Activated CD8-positive, alpha-beta memory T cell treated with anti-CD3 and anti-CD28 coated beads for 36 hours (primary cell): Measurements from ENCODE around the gene HOXC9. TPM values are rescaled to one million over a fixed set of nuclear protein-coding genes. Genes with fewer than 3 reads are reported as not detected.

Experiments
- CTCF ChIA-PET: fragments of 350-600 bp; sonication (Branson Sonifier 250); formaldehyde crosslinking; loops from one replicate; lab custom pipeline; 2021; ENCODE audit warnings: antibody characterized with exemption; lab: Charles Lee
- POLR2A ChIA-PET: fragments of 350-600 bp; sonication (Branson Sonifier 250); formaldehyde crosslinking; loops from one replicate; lab custom pipeline; 2021; ENCODE audit warnings: antibody characterized with exemption; lab: Charles Lee
- total RNA-seq, 2 experiments: library from RNA; stranded (reverse); gene quantifications; one replicate each; pipeline ENCODE4 v1.2.3, GENCODE V29; 2021

The HOXC9 gene
- total RNA-seq, 2 experiments from 2014 or later, result not detected

- POLR2A ChIA-PET, result interaction anchor here (1.2 kb wide), 1 partner anchor 196 kb away, joined by 3 read pairs; no protein-coding TSS in a partner anchor
- CTCF ChIA-PET, result interaction anchor here (0.5 to 7.1 kb wide), 19 partner anchors 9 to 210 kb away, joined by 3 to 80 read pairs (median 4); partner anchors contain the start of genes HOXC10, HOXC5 and SMUG1
Measured at GRCh38 chr12:54005531-54005852, 5.5 kb downstream of the HOXC9 start.

GRCh38 chr12:54005853-54006558 is 6.0 kb downstream of the HOXC9 start:
- ChIA-PET POLR2A (interaction anchor here (1.2 kb wide), 1 partner anchor 195 kb away, joined by 3 read pairs; no protein-coding TSS in a partner anchor), CTCF (interaction anchor here (0.5 to 7.1 kb wide), 21 partner anchors 9 to 210 kb away, joined by 3 to 80 read pairs (median 4); partner anchors contain the start of genes HOXC10, HOXC5 and SMUG1)

GRCh38 chr12:54006559-54007220 is 6.7 kb downstream of the HOXC9 start:
- CTCF ChIA-PET, result interaction anchor here (0.8 to 7.1 kb wide), 12 partner anchors 10 to 209 kb away, joined by 3 to 80 read pairs (median 14); partner anchors contain the start of genes HOXC10, HOXC5 and SMUG1
- POLR2A ChIA-PET, result no interaction called here

- ChIA-PET POLR2A (no interaction called here), CTCF (interaction anchor here (1.2 to 7.1 kb wide), 9 partner anchors 7 to 200 kb away, joined by 4 to 80 read pairs (median 18); partner anchors contain the start of genes HOXC5, HOXC9 and SMUG1)
Measured at GRCh38 chr12:54007538-54008259, 7.7 kb downstream of the HOXC9 start.

GRCh38 chr12:54008260-54008552 is 8.2 kb downstream of the HOXC9 start:
- CTCF ChIA-PET, result interaction anchor here (1.2 to 7.1 kb wide), 7 partner anchors 8 to 199 kb away, joined by 4 to 80 read pairs (median 11); partner anchors contain the start of genes HOXC10, HOXC5, HOXC9 and SMUG1
- POLR2A ChIA-PET, result no interaction called here

GRCh38 chr12:54009171-54010052 is 9.5 kb downstream of the HOXC9 start:
- CTCF ChIA-PET, result interaction anchor here (0.6 to 7.1 kb wide), 12 partner anchors 9 to 1710 kb away, joined by 3 to 80 read pairs (median 6); partner anchors contain the start of genes CALCOCO1, HOXC10, HOXC5 and HOXC9
- POLR2A ChIA-PET, result no interaction called here

GRCh38 chr12:54010053-54010971 is 10.4 kb downstream of the HOXC9 start:
- POLR2A ChIA-PET, result no interaction called here
- CTCF ChIA-PET, result interaction anchor here (2.1 kb wide), 1 partner anchor 25 kb away, joined by 11 read pairs; the partner anchor contains the start of gene HOXC10

GRCh38 chr12:54010972-54011664 is 11.2 kb downstream of the HOXC9 start:
- ChIA-PET POLR2A (no interaction called here), CTCF (interaction anchor here (0.7 kb wide), 1 partner anchor 182 kb away, joined by 7 read pairs; no protein-coding TSS in a partner anchor)

- CTCF ChIA-PET, result interaction anchor here (0.7 kb wide), 1 partner anchor 181 kb away, joined by 7 read pairs; no protein-coding TSS in a partner anchor
- POLR2A ChIA-PET, result no interaction called here
Measured at GRCh38 chr12:54011665-54012532, 11.9 kb downstream of the HOXC9 start.

- ChIA-PET CTCF (interaction anchor here (1.4 to 1.6 kb wide), 2 partner anchors 14 to 179 kb away, joined by 3 to 6 read pairs; no protein-coding TSS in a partner anchor), POLR2A (no interaction called here)
Measured at GRCh38 chr12:54012631-54013409, 12.9 kb downstream of the HOXC9 start.

- POLR2A ChIA-PET, result no interaction called here
- CTCF ChIA-PET, result no interaction called here
Measured at GRCh38 chr12:54014377-54015017, 14.5 kb downstream of the HOXC9 start.

- ChIA-PET POLR2A (interaction anchor here (0.6 kb wide), 1 partner anchor 176 kb away, joined by 3 read pairs; no protein-coding TSS in a partner anchor), CTCF (interaction anchor here (0.8 to 3.1 kb wide), 6 partner anchors 9 to 192 kb away, joined by 3 to 21 read pairs (median 6); partner anchors contain the start of genes HOXC9 and SMUG1)
Measured at GRCh38 chr12:54015018-54015931, 15.3 kb downstream of the HOXC9 start.

- CTCF ChIA-PET, result interaction anchor here (0.7 to 3.1 kb wide), 8 partner anchors 10 to 192 kb away, joined by 3 to 21 read pairs (median 4); partner anchors contain the start of genes HOXC9 and SMUG1
- POLR2A ChIA-PET, result interaction anchor here (0.5 to 0.7 kb wide), 2 partner anchors 18 to 173 kb away, joined by 3 to 8 read pairs; no protein-coding TSS in a partner anchor
Measured at GRCh38 chr12:54016051-54016450, 16.1 kb downstream of the HOXC9 start.
